Neutrophil (primary cell): ENCODE data around the gene MEGF8.

Source experiments
- H3K27ac ChIP-seq: fragments of 200-600 bp; sonication (generic); 2 replicates; pipeline ENCODE4 v1.5.1; 2016; ENCODE audit warnings: mild to moderate bottlenecking, moderate library complexity
- H3K27me3 ChIP-seq: fragments of 200-600 bp; sonication (generic); 2 replicates; pipeline ENCODE4 v1.6.0; 2016; ENCODE audit warnings: mild to moderate bottlenecking
- H3K36me3 ChIP-seq: fragments of 200-600 bp; sonication (generic); 2 replicates; pipeline ENCODE4 v1.5.1; 2017
- H3K4me1 ChIP-seq, 2 experiments: fragments of 200-600 bp in 1 of 2; sonication (generic) in 1 of 2; 1 replicate in 1 of 2; 2 replicates in 1 of 2; pipeline versions ENCODE4 v1.5.1 to v1.6.1; 2013 to 2016; ENCODE audit warnings: low read depth in 1 of 2, low read length in 1 of 2, mild to moderate bottlenecking in 1 of 2, moderate library complexity in 1 of 2; ENCODE audit not compliant: control insufficient read depth in 1 of 2, insufficient read depth in 1 of 2
- H3K4me3 ChIP-seq, 2 experiments: fragments of 200-600 bp in 1 of 2; sonication (generic) in 1 of 2; 1 replicate in 1 of 2; 2 replicates in 1 of 2; pipeline ENCODE4 v1.5.1; 2013 to 2016; ENCODE audit warnings: low read depth in 1 of 2, low read length in 1 of 2, mild to moderate bottlenecking in 1 of 2, moderate library complexity in 1 of 2
- H3K9me3 ChIP-seq: fragments of 200-600 bp; sonication (generic); 2 replicates; pipeline ENCODE4 v1.5.1; 2016
- TF ChIP-seq, protein P1 (sequence below): fragments of 200-600 bp; sonication (generic); IDR thresholded peaks from 2 replicates; pipeline ENCODE4 v1.5.1; 2016; ENCODE audit warnings: antibody characterized with exemption

Gene MEGF8

DNA sequence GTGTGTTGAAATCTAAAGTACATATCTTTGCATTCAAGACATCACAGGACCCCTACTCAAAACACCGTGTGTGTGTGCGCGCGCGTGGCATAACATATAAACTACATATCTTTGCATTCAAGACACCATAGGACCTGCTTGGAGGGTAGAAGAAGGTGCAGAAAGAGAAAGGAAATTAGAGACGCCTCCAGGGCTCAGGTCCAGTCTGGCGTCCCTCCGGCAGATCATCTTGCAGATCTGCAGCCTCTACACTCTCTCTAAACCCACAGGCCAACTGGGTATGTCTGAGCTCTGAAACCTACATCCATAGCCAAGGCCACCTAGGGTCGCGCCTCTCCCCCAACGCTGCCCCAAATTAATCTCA, 22.4 kb upstream of the MEGF8 start:
- Histone ChIP-seq H3K27me3 (peaks cover 16% of the 10 kb centered on the region), H3K4me3 (peak overlapping the region; percentile 64 to 71), H3K36me3 (no peaks in the 10 kb centered on the region), H3K9me3 (no peaks in the 10 kb centered on the region), H3K4me1 (peaks cover 12 to 15% of the 10 kb centered on the region in 2 experiments), H3K27ac (no peak overlapping the region)
- TF ChIP-seq, protein P1, sequence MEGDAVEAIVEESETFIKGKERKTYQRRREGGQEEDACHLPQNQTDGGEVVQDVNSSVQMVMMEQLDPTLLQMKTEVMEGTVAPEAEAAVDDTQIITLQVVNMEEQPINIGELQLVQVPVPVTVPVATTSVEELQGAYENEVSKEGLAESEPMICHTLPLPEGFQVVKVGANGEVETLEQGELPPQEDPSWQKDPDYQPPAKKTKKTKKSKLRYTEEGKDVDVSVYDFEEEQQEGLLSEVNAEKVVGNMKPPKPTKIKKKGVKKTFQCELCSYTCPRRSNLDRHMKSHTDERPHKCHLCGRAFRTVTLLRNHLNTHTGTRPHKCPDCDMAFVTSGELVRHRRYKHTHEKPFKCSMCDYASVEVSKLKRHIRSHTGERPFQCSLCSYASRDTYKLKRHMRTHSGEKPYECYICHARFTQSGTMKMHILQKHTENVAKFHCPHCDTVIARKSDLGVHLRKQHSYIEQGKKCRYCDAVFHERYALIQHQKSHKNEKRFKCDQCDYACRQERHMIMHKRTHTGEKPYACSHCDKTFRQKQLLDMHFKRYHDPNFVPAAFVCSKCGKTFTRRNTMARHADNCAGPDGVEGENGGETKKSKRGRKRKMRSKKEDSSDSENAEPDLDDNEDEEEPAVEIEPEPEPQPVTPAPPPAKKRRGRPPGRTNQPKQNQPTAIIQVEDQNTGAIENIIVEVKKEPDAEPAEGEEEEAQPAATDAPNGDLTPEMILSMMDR: no peak

GRCh38 chr19:42303876-42304275, 21.6 kb upstream of the MEGF8 start:
- peaks cover 12 to 15% of the 10 kb centered on the region in 2 experiments for H3K4me1 ChIP-seq
- no peaks in the 10 kb centered on the region for H3K9me3 ChIP-seq
- no peak overlapping the region for H3K4me3 ChIP-seq
- H3K27me3 ChIP-seq: peaks cover 16% of the 10 kb centered on the region
- no peak overlapping the region for H3K27ac ChIP-seq
- no peaks in the 10 kb centered on the region for H3K36me3 ChIP-seq
- TF ChIP-seq, protein P1: no peak

GRCh38 chr19:42306646-42307045, 18.8 kb upstream of the MEGF8 start:
- H3K4me3 ChIP-seq: no peak overlapping the region
- no peaks in the 10 kb centered on the region for H3K9me3 ChIP-seq
- H3K36me3 ChIP-seq: no peaks in the 10 kb centered on the region
- H3K27me3 ChIP-seq: peaks cover 25% of the 10 kb centered on the region
- H3K4me1 ChIP-seq: peaks cover 12 to 15% of the 10 kb centered on the region in 2 experiments
- TF ChIP-seq, protein P1: no peak
- no peak overlapping the region for H3K27ac ChIP-seq

- Histone ChIP-seq H3K27me3 (peaks cover 47% of the 10 kb centered on the region), H3K4me3 (no peak overlapping the region), H3K36me3 (no peaks in the 10 kb centered on the region), H3K27ac (no peak overlapping the region), H3K4me1 (peaks cover 0 to 3% of the 10 kb centered on the region in 2 experiments), H3K9me3 (no peaks in the 10 kb centered on the region)
- TF ChIP-seq, protein P1: no peak
Measured at GRCh38 chr19:42309686-42310085, 15.7 kb upstream of the MEGF8 start.

DNA sequence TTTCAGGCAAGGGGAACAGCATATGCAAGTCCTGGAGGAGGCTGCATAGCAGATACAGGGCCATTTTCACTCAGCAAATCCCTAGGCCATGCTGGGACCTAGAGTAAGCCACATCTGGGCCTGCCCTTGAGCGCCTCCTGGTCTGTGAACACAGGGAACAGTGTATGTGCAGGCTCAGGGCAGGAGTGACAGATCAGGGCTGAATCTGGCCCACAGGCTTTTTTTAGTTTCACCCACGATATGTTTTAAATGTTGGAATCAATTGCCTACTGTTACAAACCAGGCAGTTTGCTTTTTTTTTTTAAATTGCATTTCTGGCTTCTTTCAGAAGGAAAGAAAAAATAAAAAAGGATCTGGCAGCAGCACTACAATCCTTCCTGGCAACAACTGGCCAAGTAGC, 13.8 kb upstream of the MEGF8 start:
- no peaks in the 10 kb centered on the region for H3K9me3 ChIP-seq
- TF ChIP-seq, protein P1: no peak
- peaks cover 66% of the 10 kb centered on the region for H3K27me3 ChIP-seq

GRCh38 chr19:42312370-42312769, 13.1 kb upstream of the MEGF8 start:
- Histone ChIP-seq H3K27ac (no peak overlapping the region), H3K36me3 (no peaks in the 10 kb centered on the region), H3K4me1 (peaks cover 0 to 10% of the 10 kb centered on the region in 2 experiments), H3K9me3 (no peaks in the 10 kb centered on the region), H3K4me3 (no peak overlapping the region), H3K27me3 (peaks cover 73% of the 10 kb centered on the region)
- TF ChIP-seq, protein P1: no peak

More for the DNA sequence above, 13.8 kb upstream of the MEGF8 start:
- H3K4me1 ChIP-seq: peaks cover 0 to 5% of the 10 kb centered on the region in 2 experiments
- H3K4me3 ChIP-seq: no peak overlapping the region
- no peaks in the 10 kb centered on the region for H3K36me3 ChIP-seq
- no peak overlapping the region for H3K27ac ChIP-seq
